WI38 (cell line): ENCODE data around the gene CFAP69.

ENCODE experiments used
- H3K4me3 ChIP-seq: 2 replicates; pipeline ENCODE4 v1.5.1; 2011; ENCODE audit warnings: low read depth, mild to moderate bottlenecking, control low read depth, low read length
- CTCF ChIP-seq: IDR thresholded peaks from 2 replicates; pipeline ENCODE4 v1.5.1; 2012; ENCODE audit warnings: low read depth, mild to moderate bottlenecking, control low read depth, low read length

The CFAP69 gene

DNA sequence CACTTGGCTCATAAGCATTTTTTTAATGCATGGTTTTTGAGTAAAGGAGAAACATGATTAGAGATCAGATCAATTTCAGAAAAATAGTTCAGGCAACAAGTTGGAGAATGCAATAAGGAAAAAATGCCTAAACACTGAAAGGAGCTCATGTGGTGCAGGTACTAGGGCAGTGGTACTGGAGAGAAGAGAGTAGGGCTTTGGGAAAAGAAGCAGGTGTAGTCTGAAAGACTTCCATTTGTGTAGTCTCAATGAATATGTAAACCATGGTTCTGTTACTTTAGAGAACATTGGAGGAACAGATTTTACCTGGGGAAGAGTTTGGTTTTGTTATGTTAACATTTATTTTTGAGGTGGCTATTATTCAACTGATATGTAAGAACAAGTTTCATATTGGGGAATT lies 107.0 kb downstream of the CFAP69 start:
- TF ChIP-seq CTCF = no peak
- no peak overlapping the region for H3K4me3 ChIP-seq
